ENCODE results near the gene GAL3ST1. TPM values are rescaled to one million over a fixed set of nuclear protein-coding genes. Genes with fewer than 3 reads are reported as not detected.
"Not testable (repeated sequence)": the region's sequence is repeated elsewhere in the genome, so short reads cannot be mapped to it uniquely, and the experiment has no call there.

GAL3ST1 gene
- total RNA-seq, 1 experiment from 2014 or later, result not detected

DNA sequence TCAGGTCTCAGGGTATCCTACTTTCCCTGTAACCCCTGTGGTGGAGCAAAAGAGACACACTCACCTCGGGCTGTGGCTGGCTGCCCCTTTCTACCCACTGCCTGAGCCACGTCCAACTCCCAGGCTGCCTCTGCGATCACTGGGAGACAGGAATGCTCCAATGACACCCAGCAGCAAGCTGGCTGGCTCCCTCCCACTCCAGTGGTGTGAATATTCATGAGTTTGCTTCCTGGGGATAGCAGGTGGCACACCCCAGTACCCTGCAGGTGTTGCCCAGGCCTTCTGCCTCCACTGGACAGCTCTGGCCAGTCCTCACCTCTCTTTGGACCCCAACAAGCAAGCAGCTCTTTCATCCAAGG is 9.7 kb downstream of the GAL3ST1 start:
- Histone ChIP-seq H3K36me3 (no peaks in the 10 kb centered on the region), H3K4me1 (no peaks in the 10 kb centered on the region), H3K27ac (no peak overlapping the region), H3K9me3 (replicated peaks) (no peaks in the 10 kb centered on the region), H3K4me3 (no peak overlapping the region), H3K27me3 (no peaks in the 10 kb centered on the region)
- DNase-seq, result no peak

DNA sequence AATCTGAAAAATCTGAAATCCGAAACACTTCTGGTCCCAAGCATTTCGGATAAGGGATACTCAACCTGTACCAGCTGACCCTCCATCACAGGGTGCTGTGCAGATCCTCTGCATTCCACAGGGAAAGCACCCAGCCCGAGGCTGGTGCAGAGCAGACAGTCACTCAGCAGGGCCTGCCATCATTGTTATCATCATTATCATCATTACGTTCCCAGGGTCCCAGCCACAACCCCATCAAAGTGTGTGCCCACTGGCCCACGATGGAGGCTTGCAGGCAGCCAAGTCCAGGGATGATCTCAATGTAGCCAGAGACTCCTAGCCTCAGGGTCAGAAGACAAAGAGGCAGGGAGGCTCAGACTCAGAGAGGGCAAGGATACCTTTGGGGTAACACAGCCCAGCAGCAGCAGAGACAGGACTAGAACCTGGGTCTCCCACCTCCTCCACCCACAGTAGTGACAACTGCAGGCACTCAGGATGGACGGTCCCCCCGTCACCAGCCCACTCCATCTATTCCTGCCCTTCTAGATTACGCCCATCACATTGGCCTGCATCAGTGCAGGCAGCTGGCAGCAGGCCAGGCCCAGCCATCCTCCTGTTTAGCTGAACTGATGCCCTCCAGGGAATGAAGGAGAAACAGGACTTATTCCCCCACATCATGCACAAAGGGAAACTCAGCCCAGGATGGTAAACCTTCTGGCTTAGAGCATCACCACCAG is 10.3 kb downstream of the GAL3ST1 start:
- Histone ChIP-seq H3K4me3 (no peak overlapping the region), H3K27me3 (no peaks in the 10 kb centered on the region), H3K4me1 (no peaks in the 10 kb centered on the region), H3K27ac (no peak overlapping the region), H3K9me3 (replicated peaks) (no peaks in the 10 kb centered on the region), H3K36me3 (no peaks in the 10 kb centered on the region)
- DNase-seq, result no peak

GRCh38 chr22:30562366-30562765 is 12.1 kb downstream of the GAL3ST1 start:
- no peaks in the 10 kb centered on the region for H3K27me3 ChIP-seq

DNA sequence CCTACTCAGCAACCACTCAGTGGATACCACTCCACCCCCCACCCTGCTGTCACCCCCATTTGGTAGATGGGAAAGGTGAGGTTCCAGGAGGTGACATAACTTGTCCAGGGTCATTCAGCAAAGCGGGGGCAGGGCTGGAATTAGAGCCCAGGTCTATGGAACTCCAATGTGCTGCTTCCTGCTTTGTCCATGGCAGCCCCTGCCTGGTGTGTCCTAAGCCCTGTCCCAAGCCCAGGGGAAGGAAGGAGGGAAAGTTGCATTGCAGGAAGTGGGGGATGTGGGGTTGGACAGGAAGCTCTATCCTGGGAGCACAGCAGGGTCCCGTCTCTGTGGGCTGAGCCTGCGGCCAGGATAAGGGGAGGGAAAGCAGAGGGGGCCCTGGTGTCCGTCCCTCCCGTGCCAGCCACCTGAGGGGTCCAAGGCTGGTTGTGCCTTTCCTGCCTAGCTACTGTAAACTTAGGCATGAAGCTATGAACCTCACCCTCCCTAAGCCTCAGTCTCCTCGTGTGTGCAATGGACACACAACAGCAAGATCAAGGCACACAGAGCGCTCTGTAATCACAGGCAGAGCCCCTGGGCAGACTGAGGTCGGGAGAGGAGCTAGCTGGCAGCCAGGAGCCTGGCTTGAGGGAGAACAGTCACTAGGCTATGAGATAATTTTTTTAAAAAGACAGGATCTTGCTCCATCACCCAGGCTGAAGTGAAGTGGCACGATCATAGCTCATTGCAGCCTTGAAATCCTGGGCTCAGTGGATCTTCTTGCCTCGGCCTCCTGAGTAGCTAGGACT is 12.9 kb downstream of the GAL3ST1 start:
- no peak for DNase-seq
- Histone ChIP-seq H3K4me3 (no peak overlapping the region), H3K4me1 (no peaks in the 10 kb centered on the region), H3K9me3 (replicated peaks) (no peaks in the 10 kb centered on the region), H3K27ac (no peak overlapping the region), H3K36me3 (no peaks in the 10 kb centered on the region), H3K27me3 (no peaks in the 10 kb centered on the region)

More at GRCh38 chr22:30562366-30562765, 12.1 kb downstream of the GAL3ST1 start:
- no peak overlapping the region for H3K4me3 ChIP-seq
- H3K36me3 ChIP-seq, result no peaks in the 10 kb centered on the region
- H3K27ac ChIP-seq, result no peak overlapping the region
- no peaks in the 10 kb centered on the region for H3K9me3 ChIP-seq (replicated peaks)
- no peaks in the 10 kb centered on the region for H3K4me1 ChIP-seq
- DNase-seq, result no peak

DNA sequence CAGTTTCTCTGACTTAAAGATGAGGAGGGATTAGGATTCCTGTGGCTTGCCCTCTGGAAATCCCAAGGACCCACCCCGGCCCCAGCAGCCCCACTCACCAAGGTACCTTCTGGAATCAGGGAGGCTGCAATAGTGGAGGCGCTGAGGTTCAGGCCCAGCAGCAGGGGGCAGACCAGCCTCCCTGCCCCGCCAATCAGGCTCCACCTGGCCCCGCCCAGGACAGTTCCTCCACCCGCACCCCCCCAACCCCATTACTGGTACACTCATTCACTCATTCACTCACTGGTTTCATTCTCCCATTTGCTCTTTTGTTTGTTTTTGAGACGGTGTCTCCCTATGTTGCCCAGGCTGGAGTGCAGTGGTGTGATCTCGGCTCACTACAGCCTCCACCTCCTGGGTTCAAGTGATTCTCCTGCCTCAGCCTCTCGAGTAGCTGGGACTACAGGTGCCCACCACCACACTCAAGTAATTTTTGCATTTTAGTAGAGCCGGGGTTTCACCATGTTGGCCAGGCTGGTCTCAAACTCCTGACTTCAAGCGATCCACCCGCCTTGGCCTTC is 13.7 kb downstream of the GAL3ST1 start:
- H3K27ac ChIP-seq; H3K36me3 ChIP-seq; H3K4me3 ChIP-seq; H3K27me3 ChIP-seq; DNase-seq; H3K4me1 ChIP-seq; H3K9me3 ChIP-seq (replicated peaks): not testable (repeated sequence)

- Histone ChIP-seq H3K27me3 (no peaks in the 10 kb centered on the region), H3K4me3 (no peak overlapping the region), H3K36me3 (no peaks in the 10 kb centered on the region), H3K9me3 (replicated peaks) (no peaks in the 10 kb centered on the region), H3K27ac (no peak overlapping the region), H3K4me1 (no peaks in the 10 kb centered on the region)
- DNase-seq, result no peak
Measured at GRCh38 chr22:30559889-30560288, 14.6 kb downstream of the GAL3ST1 start.

GRCh38 chr22:30557243-30557642 is 17.2 kb downstream of the GAL3ST1 start:
- no peak overlapping the region for H3K4me3 ChIP-seq
- no peaks in the 10 kb centered on the region for H3K4me1 ChIP-seq
- H3K36me3 ChIP-seq, result no peaks in the 10 kb centered on the region
- H3K9me3 ChIP-seq (replicated peaks), result no peaks in the 10 kb centered on the region
- no peak for DNase-seq
- H3K27me3 ChIP-seq, result no peaks in the 10 kb centered on the region
- H3K27ac ChIP-seq, result no peak overlapping the region

- DNase-seq, result no peak
- H3K4me3 ChIP-seq, result no peak overlapping the region
- no peaks in the 10 kb centered on the region for H3K4me1 ChIP-seq
- no peaks in the 10 kb centered on the region for H3K27me3 ChIP-seq
- H3K27ac ChIP-seq, result no peak overlapping the region
- no peaks in the 10 kb centered on the region for H3K9me3 ChIP-seq (replicated peaks)
- H3K36me3 ChIP-seq, result no peaks in the 10 kb centered on the region
Measured at GRCh38 chr22:30556388-30556787, 18.1 kb downstream of the GAL3ST1 start.

DNA sequence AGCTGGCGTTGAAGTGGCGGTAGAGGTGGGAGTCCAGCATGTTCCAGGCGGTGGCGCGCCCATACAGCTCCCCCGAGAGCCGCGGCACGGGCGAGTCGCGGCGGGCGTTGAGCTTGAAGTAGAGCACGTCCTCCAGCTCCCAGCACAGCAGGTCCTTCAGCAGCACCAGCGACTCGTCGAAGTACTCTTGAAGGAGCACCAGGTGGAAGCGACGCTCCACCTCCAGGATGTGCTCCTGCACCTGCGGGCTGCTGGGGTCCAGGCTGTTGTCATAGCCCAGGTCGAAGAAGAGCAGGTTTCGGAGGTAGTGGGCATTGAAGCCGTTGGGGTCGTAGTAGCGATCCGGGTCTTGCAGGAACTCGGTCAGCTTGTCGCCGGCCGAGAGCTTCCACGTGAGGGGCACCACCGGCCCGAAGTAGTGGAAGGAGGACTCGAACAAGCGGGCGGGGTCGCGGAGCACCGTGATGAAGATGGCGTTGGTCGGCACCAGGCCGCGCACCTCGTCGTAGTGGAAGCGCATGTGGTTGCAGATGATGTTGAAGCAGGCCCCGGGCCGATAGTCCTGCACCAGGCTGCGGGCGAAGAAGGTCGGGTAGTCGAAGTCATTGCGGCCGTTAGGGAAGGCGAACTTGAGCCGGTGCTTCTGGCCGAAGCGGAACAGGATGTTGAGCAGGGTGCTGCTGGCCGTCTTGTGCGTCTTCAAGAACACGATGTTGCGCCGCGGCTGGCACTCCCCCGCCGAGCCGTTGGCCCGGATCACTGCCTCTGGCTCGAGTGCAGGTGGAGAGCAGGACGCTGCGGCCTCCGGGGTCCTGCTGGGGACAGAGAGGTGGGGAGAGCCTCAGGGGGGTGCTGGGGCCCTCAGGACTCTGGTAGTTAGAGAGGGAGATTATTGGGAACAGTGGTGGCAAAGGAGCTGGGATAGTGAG is 18.9 kb downstream of the GAL3ST1 start:
- H3K36me3 ChIP-seq, result no peaks in the 10 kb centered on the region
- H3K9me3 ChIP-seq (replicated peaks), result no peaks in the 10 kb centered on the region
- no peaks in the 10 kb centered on the region for H3K27me3 ChIP-seq
- no peaks in the 10 kb centered on the region for H3K4me1 ChIP-seq
- no peak overlapping the region for H3K4me3 ChIP-seq
- H3K27ac ChIP-seq, result no peak overlapping the region
- DNase-seq, result no peak

DNA sequence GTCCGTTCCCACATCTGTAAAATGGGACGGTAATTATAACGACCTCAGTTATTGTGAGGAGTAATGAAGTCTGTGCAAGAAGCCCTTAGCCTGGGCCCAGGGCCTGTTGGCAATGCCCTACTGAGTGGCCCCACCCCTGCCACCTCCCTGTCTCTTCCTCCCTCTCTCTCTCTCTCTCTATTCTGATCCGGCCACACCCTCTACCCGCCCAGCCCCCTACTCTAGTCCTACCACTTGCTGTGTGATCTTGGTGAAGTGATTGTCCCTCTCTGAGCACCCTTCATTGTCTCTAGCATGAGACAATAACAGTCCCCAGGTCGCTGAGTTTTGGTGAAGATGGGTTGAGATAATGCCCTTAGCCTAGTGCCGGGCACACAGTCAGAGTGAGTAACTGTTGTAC is 20.5 kb downstream of the GAL3ST1 start:
- Histone ChIP-seq H3K36me3 (no peaks in the 10 kb centered on the region), H3K4me1 (no peaks in the 10 kb centered on the region), H3K27ac (no peak overlapping the region), H3K9me3 (replicated peaks) (no peaks in the 10 kb centered on the region), H3K4me3 (no peak overlapping the region), H3K27me3 (no peaks in the 10 kb centered on the region)
- DNase-seq, result no peak

GRCh38 chr22:30552719-30553118 is 21.7 kb downstream of the GAL3ST1 start:
- no peaks in the 10 kb centered on the region for H3K27me3 ChIP-seq
- H3K4me3 ChIP-seq, result no peak overlapping the region
- no peaks in the 10 kb centered on the region for H3K9me3 ChIP-seq (replicated peaks)
- no peak for DNase-seq
- H3K4me1 ChIP-seq, result no peaks in the 10 kb centered on the region
- no peak overlapping the region for H3K27ac ChIP-seq
- no peaks in the 10 kb centered on the region for H3K36me3 ChIP-seq

DNA sequence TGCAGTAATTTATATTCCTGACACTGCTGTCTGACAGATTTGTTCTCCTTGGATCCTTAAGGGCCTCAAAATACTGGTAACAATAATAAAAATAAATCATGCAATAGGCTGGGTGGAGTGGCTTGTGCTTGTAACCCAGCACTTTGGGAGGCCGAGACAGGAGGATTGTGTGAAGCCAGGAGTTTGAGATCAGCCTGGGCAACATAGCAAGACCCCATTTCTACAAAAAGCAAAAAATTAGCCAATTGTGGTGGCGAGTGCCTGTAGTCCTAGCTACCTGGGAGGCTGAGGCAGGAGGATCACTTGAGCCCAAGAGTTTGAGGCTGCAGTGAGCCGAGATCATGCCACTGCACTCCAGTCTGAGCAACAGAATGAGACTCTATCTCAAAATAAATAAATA is 22.7 kb downstream of the GAL3ST1 start:
- H3K27ac ChIP-seq; H3K27me3 ChIP-seq; H3K4me1 ChIP-seq; H3K9me3 ChIP-seq (replicated peaks); H3K36me3 ChIP-seq; H3K4me3 ChIP-seq; DNase-seq: not testable (repeated sequence)

DNA sequence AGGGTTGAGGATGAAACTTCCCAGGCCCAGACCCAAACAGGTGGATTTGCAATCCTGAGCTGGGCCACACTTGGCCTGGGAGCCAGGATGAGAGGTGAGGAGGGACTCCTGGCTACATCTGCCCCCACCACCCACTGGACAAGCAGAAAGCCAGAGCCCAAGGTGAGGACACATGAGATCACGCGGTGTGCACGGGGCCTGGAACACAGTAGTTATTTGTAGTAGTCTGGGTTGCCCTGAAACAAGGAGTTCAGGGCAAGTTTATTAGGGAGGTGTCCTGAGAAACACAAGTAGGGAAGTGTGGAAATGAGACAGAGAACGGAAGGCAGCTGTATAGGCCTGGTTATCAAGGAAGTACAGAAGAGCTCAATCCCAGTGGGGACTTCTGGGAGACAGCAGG is 27.3 kb downstream of the GAL3ST1 start:
- DNase-seq, result no peak
- Histone ChIP-seq H3K4me3 (no peak overlapping the region), H3K9me3 (replicated peaks) (no peaks in the 10 kb centered on the region), H3K27ac (no peak overlapping the region), H3K4me1 (no peaks in the 10 kb centered on the region), H3K27me3 (no peaks in the 10 kb centered on the region), H3K36me3 (no peaks in the 10 kb centered on the region)

DNA sequence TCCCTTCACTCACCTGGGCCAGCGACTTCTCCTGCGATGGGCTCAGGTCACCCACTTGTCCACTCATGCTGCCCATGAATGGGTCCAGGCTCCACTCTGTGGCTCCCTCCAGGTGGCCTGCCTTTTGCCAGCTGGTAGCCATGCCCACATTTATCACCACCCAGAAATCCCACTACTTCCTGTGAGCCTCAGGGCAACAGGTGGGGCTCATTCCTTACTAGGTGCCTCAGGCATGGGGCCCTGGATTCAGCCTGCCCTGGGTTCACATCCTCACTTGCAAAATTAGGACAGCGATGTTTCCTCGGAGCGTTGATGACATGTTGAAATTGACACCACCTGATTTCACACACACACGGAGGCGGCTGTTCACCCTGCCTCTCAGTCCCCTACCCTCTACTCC is 27.8 kb downstream of the GAL3ST1 start, which contains the start of gene SEC14L6:
SEC14L6 (minus strand) TSS at position 126 of the 400 bp plus-strand sequence; CDS start at position 67, 59 bp downstream.
- H3K4me1 ChIP-seq, result no peaks in the 10 kb centered on the region
- H3K27me3 ChIP-seq, result no peaks in the 10 kb centered on the region
- H3K36me3 ChIP-seq, result no peaks in the 10 kb centered on the region

More for the DNA sequence above, 27.8 kb downstream of the GAL3ST1 start, which contains the start of gene SEC14L6:
- Histone ChIP-seq H3K27ac (no peak within 1 kb of the TSS), H3K4me3 (no peak within 1 kb of the TSS), H3K9me3 (replicated peaks) (no peaks in the 10 kb centered on the region)
- peak in 1 of 2 experiments; percentile 9 for DNase-seq

Measured in SJCRH30 (cell line).